RPMI7951 (cell line): ENCODE results near the gene CLDN7. TPM values are rescaled to one million over a fixed set of nuclear protein-coding genes. Genes with fewer than 3 reads are reported as not detected.

Source experiments
- DNase-seq: peaks from one replicate; pipeline ENCODE4 v3.0.0-alpha.2; 2012; ENCODE audit warnings: low read depth
- total RNA-seq: library from RNA; depleted of rRNA; stranded (reverse); fragments of >200 nt; shearing (Covaris generic); gene quantifications from 2 replicates; pipeline ENCODE4 v1.2.3, GENCODE V29; 2014

CLDN7 gene
- total RNA-seq, 1 experiment from 2014 or later = 0.48 TPM

GRCh38 chr17:7238420-7239090 lies 23.7 kb downstream of the CLDN7 start:
- DNase-seq = no peak

DNA sequence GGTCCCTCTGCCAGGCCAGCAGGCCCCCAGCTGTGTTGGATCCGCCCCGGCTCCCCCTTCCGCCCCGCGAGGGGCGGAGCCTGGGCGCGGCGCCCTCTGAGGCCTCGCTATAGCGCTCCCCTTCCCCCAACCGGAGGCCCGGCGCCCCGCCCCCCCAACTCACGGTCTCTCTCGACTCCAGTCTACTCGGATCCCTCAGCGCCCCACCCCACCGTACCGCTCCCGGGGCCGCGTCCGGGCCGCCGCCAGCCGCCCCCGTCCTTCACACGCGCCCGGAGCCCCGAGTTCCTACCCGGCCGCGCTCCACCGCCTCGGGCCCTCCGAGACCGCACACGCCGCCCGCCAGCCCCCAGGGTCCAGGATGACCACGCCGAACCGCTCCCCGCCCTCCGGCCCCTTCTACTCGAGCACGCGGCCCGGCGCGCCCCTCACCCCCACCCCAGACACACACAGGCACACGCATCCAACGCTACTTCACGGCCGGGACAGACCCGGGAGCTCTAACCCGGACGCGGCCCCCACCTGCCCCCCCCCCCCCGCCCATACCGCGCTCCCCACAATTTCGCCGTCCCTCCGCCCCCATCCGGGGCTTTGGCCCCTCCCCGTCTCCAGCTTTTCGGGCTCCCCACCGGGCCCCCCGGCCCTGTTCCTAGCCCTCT lies 24.4 kb downstream of the CLDN7 start:
- DNase-seq = peak; percentile 66

DNA sequence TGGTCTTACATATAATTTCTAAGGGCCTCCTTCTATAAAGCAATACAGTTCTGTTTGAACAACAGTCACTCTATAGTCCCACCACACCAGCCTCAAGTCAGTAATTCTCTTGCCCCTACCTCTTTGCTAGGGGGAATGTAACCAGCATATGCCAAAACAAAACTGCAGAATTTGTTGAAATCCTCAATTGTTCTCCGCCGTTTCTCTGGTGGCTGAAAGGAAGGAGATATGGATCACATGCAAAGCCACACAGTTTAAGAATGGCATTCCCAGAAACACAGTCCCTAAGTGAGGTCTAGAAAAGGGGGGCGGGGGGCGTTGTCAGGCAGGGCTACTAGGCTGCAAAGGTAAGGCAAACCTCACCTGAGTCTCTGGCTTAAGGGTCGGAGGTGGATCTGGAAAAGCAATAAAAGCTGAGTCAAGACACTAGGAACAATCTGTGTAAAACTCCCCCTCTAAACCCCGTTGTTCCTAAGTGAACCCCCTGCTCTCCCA lies 25.0 kb downstream of the CLDN7 start:
- no peak for DNase-seq

GRCh38 chr17:7236808-7237207 lies 25.5 kb downstream of the CLDN7 start:
- DNase-seq = no peak

GRCh38 chr17:7235693-7236665 lies 26.3 kb downstream of the CLDN7 start:
- no peak for DNase-seq

DNA sequence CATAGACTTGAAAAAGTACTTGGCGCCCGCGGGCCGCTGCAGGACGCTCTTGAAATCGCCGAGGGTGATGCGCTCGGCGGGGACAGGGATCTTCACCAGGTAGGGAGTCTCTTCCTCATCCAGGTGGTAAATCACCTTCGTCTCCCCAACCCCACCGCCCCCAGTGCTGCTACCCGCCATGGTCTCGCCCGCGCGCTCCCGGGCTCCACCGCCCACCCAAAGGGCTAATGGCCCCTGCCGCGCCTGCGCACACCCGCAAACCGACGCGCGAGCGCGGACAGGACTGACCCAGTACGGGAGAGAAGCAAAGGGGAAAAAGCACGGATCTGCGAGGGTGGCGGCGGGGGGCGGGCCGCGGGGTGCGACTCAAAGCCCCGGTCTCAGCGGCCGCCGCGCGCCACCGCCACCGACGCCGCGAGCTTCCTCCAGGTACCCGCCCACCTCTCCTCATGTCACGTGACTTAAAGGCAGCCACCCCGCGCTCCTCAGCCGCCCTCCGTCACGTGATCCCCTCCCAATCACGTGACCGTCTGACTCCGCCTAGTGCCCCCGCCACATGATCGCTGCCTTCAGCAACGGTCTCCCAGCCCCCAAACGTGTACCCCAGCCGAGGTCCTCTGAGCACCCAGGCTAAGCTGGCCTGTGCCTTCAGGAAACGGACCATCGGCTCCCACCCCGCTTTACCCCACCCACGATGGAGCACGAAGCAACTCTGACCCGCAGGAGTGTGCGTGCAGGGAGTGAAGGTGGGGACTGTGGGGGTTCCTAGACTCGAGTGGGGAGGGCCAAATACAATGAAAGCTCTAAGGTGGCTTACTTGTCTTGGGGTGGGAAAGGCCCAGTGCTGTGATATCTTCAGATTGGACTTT lies 28.0 kb downstream of the CLDN7 start, which contains the start of gene DVL2:
TSS of gene DVL2 (minus strand) at position 435 of the 869 bp plus-strand sequence. CDS start at position 180, 255 bp downstream.
- peak; percentile 90 for DNase-seq

DNA sequence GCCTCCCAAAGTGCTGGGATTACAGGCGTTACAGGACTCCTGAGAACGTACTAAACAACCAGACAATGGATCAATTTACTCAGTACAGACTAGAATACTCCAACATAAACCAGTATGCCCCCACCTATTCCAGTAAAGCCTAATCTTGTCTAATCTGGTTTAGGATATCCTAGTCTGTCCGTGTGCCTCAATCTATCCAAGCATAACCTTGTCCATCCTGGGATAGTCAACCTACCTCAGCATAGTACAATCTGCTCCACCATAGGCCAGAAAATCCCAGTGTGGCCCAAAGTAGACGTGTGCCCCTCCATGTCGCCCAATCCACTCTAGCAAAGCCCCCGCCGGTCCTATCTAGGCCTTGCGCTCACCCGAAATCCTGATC lies 28.6 kb downstream of the CLDN7 start:
- DNase-seq = no peak

GRCh38 chr17:7232114-7232513 lies 30.2 kb downstream of the CLDN7 start:
- DNase-seq = no peak

GRCh38 chr17:7229504-7229903 lies 32.8 kb downstream of the CLDN7 start:
- no peak for DNase-seq

DNA sequence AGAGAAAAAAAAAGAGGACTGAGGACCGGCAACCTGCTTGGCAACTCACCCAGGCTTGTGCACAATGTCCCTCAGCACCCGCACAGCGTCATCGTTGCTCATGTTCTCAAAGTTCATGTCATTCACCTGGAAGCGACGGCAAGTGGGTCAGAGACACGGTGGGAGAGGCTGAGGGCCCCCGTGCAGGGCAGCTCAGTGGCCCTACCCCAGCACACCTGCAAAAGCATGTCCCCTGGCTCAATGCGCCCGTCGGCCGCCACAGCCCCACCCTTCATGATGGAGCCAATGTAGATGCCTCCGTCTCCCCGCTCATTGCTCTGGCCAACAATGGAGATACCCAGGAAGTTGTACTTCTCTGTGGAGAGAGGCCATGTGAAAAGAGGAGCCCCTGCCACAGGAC lies 33.4 kb downstream of the CLDN7 start:
- DNase-seq = no peak

- DNase-seq = no peak
Observed at GRCh38 chr17:7226721-7227710, 35.3 kb downstream of the CLDN7 start.

DNA sequence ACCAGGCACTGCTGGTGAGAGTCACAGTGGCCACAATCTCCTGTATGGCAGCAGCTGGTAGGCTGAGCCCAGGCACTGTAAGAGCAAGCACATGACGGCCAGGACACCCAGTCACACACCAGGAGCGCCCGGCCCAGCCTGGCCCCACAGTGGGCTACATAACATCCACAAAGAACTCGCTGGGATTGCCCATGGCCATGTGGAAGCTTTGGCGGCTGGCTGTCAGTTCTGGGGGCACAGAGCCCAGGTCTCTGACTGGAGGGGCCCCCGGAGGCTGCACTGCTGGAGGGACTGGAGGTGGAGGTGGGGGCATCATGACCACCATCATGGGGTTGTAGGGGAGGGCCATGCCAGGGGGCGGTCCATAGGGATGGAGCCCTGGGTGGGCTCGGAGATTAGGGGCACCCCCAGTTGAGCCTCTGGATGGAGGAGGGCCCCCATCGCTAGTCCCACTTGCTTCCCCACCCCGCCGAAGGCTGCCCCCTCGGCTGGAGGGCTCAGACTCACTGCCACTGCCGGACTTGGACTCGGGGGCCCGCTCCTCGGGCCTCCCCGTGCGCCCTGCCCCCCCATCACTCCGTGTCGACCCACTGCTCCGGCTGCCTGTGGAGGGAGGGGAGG lies 36.5 kb downstream of the CLDN7 start:
- DNase-seq = no peak

DNA sequence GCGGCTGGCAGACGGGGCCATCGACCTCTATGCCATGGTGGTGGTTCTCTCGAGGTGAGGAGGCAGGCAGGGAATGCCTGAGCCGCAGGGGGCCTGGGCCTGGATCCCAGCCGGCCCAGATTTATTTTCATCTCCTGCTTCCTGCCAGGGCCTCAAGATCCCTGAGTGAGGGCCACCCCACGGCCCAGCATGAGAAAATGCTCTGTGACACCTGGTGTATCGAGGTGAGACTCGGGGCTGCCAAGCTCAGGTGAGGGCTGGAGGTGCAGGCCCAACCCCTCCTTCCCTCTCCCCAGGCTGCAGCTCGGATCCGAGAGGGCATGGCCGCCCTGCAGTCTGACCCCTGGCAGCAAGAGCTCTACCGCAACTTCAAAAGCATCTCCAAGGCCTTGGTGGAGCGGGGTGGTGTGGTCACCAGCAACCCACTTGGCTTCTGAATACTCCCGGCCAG lies 37.6 kb downstream of the CLDN7 start:
- DNase-seq = no peak

DNA sequence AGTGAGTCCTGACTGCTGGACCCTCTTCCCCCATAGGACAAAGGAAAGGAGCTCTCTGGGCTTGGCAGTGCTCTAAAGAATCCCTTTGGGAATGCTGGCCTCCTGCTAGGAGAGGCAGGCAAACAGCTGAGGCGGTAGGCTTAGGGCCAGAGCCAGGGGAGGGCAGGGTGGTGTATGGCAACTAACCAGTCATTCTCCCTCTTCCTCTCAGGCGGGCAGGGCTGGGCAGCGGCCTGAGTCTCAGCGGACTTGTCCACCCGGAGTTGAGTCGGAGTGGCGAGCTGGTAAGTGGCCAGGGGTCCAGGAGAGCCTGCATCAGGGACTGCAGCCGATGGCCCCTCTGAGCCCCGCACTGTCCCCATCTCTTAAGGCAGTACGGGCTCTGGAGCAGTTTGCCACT lies 38.2 kb downstream of the CLDN7 start:
- DNase-seq = no peak

GRCh38 chr17:7223375-7223774 lies 38.9 kb downstream of the CLDN7 start:
- DNase-seq = no peak

DNA sequence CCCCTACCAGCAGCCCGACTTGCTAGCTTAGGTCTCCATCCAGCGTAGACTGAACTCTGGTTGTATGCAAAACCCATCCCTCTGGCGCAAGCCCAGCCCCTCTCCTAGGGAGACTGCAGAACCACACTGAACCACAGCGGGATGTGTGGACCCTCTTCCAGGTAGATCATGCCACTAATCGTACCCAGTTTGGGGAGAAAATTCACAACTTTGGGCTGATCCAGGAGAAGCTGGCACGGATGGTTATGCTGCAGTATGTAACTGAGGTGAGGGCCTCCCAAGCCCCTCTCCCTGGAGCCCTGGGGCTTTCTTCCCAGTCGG lies 39.3 kb downstream of the CLDN7 start:
- no peak for DNase-seq

DNA sequence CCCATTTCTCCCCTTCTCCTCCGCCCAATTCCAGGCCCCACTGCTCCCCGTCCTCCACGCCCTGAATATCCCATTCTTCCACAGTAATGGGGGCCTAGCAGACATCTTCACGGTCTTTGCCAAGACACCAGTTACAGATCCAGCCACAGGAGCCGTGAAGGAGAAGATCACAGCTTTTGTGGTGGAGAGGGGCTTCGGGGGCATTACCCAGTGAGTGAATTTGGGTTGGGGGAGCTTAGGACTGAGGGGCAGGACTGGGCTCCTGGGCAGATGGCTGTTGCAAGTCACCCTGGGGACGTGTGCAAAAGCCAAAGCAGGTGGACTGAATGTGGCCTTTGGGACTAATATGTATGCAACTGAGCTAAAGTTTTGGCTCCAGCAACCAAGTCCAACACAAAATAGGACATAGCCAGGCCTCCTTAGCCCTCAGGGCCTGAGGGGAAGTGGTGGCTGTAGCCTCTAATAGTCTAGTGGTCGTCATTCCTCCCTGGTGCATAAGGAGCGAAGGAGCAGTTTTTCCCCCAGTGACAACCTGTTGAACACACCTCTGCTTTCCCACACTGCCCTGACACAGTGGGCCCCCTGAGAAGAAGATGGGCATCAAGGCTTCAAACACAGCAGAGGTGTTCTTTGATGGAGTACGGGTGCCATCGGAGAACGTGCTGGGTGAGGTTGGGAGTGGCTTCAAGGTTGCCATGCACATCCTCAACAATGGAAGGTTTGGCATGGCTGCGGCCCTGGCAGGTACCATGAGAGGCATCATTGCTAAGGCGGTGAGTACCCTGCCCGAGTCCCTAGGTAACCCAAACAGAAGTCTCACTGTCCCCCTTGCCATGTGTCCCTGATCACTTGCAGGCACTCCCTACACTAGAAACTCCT lies 39.9 kb downstream of the CLDN7 start:
- DNase-seq = no peak

DNA sequence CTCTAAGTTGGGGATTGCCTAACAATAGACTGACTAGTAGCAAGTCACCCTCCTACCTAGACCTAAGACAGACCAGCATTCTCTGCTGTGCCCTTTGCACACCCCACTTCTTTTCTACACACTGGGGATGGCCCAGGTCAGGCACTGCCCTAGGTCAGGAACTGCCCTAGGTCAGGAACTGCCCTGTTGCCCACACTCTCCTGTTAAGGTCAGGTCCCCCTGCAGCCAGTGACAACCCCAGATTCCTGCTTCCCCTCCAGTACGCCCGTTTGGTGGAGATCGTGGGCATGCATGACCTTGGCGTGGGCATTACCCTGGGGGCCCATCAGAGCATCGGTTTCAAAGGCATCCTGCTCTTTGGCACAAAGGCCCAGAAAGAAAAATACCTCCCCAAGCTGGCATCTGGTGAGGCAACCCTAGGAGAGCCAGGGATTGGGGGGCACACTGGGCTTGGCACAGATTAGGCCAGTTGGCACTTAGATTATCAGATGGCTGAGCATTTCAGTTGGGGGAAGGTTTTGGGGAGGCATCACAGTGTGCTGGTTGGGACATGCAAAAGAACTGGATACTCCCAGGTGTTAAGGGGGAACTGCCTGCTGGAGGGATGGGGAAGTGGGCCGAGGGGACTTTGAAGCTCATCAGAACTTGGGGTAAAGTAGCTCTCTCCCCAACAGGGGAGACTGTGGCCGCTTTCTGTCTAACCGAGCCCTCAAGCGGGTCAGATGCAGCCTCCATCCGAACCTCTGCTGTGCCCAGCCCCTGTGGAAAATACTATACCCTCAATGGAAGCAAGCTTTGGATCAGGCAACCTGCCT lies 40.8 kb downstream of the CLDN7 start:
- DNase-seq = no peak
